ENCODE results near the gene PUM1. TPM values are rescaled to one million over a fixed set of nuclear protein-coding genes. Genes with fewer than 3 reads are reported as not detected.
"Not testable (repeated sequence)": the region's sequence is repeated elsewhere in the genome, so short reads cannot be mapped to it uniquely, and the experiment has no call there.

Gene PUM1
- total and polyA plus RNA-seq, 5 experiments from 2014 or later, result 94.0 to 189 (median 126) TPM

DNA sequence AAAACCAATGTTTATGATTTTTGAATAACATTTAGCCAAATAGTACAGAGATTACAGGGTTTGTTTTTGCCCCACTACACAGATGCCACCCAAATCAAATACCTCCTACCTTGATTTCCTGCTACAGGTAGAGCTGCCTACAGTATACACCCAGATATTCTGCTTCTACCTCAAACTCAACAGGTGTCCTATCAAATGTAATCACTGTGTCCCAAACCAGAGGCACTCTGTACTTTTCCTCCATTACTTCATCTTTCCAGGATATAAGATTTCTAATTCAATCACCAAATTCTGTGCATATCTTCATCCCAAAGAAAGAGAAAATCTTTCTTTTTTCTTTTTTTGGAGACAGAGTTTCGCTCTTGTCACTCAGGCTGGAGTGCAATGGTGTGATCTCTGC is 9.6 kb downstream of the PUM1 start:
- peaks cover 5 to 81% (median 17%) of the 10 kb centered on the region in 3 donors for H3K36me3 Mint-ChIP-seq
- H3K9me3 Mint-ChIP-seq, result no peaks in the 10 kb centered on the region
- POLR2A ChIA-PET, result no interaction called here
- peak overlapping the region; percentile 27 to 76 (median 61) for H3K4me3 Mint-ChIP-seq
- no peak for ATAC-seq
- no peak for DNase-seq
- H3K27me3 Mint-ChIP-seq, result no peaks in the 10 kb centered on the region
- H3K27ac Mint-ChIP-seq, result peak overlapping the region in 8 of 10 donors; percentile 5 to 73 (median 46)
- H3K4me1 Mint-ChIP-seq, result peaks cover 22 to 84% (median 72%) of the 10 kb centered on the region in 4 donors

- Mint-ChIP-seq H3K4me1 (peaks cover 22 to 84% (median 72%) of the 10 kb centered on the region in 4 donors), H3K36me3 (peaks cover 5 to 85% (median 17%) of the 10 kb centered on the region in 3 donors), H3K27ac (peak overlapping the region in 8 of 10 donors; percentile 24 to 76 (median 64)), H3K4me3 (peak overlapping the region in 9 of 10 donors; percentile 27 to 76 (median 61)), H3K9me3 (no peaks in the 10 kb centered on the region), H3K27me3 (no peaks in the 10 kb centered on the region)
- POLR2A ChIA-PET, result no interaction called here
- DNase-seq (no peak), ATAC-seq (no peak)
These were observed 10.0 kb downstream of the PUM1 start for GRCh38 chr1:31055501-31055900.

DNA sequence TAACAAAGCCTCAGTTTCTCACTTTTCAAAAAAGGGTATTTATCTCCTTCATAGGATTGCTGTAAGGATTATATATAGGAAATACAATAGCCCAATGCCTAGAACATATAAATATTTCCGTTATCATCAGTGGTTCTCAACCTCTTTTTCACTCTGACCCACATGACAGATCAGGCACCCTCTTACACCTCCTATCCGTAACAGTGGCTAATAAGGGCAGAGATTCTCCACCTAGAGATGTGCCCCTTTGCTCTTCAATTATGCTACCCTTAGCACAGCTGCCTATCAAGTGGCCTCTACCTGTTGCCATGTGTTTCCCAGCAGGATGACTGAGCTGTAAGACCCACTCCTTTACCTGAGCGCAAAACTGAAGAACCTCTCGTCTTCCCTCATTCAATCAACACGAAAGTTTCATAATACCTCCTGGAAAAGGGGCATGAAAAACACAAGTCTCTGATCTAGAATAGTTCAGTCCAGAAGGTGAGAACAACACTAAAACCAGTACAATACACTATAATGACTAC is 10.5 kb downstream of the PUM1 start:
- POLR2A ChIA-PET, result no interaction called here
- DNase-seq, result no peak
- peak overlapping the region in 9 of 10 donors; percentile 1 to 72 (median 53) for H3K4me3 Mint-ChIP-seq
- H3K36me3 Mint-ChIP-seq, result peaks cover 5 to 88% (median 19%) of the 10 kb centered on the region in 3 donors
- H3K9me3 Mint-ChIP-seq, result no peaks in the 10 kb centered on the region
- H3K27ac Mint-ChIP-seq, result peak overlapping the region; percentile 3 to 76 (median 64)
- ATAC-seq, result no peak
- H3K4me1 Mint-ChIP-seq, result peaks cover 22 to 85% (median 73%) of the 10 kb centered on the region in 4 donors
- H3K27me3 Mint-ChIP-seq, result no peaks in the 10 kb centered on the region

GRCh38 chr1:31054349-31054748 is 11.2 kb downstream of the PUM1 start:
- Mint-ChIP-seq H3K27ac (peak overlapping the region in 7 of 10 donors; percentile 1 to 42 (median 21)), H3K4me3 (peak overlapping the region in 7 of 10 donors; percentile 12 to 72 (median 32)), H3K4me1 (peaks cover 22 to 81% (median 71%) of the 10 kb centered on the region in 4 donors), H3K9me3 (no peaks in the 10 kb centered on the region), H3K36me3 (peaks cover 5 to 88% (median 19%) of the 10 kb centered on the region in 3 donors), H3K27me3 (no peaks in the 10 kb centered on the region)
- POLR2A ChIA-PET, result interaction anchor here (0.7 kb wide), 1 partner anchor 68 kb away, joined by 7 read pairs; no protein-coding TSS in a partner anchor
- ATAC-seq, result no peak
- DNase-seq, result no peak

DNA sequence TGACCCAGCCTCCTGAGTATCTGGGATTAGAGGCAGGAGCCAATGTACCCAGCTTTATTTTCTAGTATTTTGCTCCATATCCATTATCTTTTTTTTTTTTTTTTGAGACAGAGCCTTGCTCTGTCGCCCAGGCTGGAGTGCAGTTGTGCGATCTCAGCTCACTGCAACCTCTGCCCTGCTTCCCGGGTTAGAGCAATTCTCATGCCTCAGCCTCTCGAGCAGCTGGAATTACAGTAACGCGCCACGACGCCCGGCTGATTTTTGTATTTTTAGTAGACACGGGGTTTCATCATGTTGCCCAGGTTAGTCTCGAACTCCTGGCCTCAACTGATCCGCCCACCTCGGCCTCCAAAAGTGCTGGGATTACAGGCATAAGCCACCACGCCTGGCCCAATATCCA is 12.9 kb downstream of the PUM1 start:
- POLR2A ChIA-PET, result interaction anchor here (0.6 kb wide), 2 partner anchors 31 to 145 kb away, joined by 3 read pairs; no protein-coding TSS in a partner anchor
- peaks cover 15 to 76% (median 61%) of the 10 kb centered on the region in 4 donors for H3K4me1 Mint-ChIP-seq
- peak overlapping the region in 2 of 10 donors; percentile 7 to 60 for H3K4me3 Mint-ChIP-seq

DNA sequence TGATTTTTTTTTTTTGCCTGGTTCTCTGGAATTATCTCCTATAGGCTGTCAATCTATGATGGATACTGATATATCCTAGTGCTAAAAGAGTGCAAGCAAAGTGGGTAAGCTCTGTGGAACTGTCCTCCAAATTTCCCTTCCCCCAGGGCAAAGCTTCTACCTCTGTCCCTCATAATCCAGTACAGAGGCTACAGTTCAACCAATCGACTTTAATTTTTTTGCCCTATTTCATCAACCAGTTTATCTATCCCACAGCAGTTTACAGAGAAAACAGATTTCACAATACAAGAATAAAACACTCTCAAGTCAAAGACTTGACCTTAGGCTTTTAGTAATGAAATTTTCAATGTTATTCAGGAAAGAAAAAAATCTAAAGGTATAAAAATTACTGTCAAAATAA is 13.9 kb downstream of the PUM1 start:
- DNase-seq (no peak), ATAC-seq (no peak)
- H3K4me1 Mint-ChIP-seq, result peaks cover 19 to 82% (median 65%) of the 10 kb centered on the region in 4 donors
- H3K27ac Mint-ChIP-seq, result peak overlapping the region in 3 of 10 donors; percentile 35 to 67 (median 45)
- peaks cover 0 to 81% (median 7%) of the 10 kb centered on the region in 3 donors for H3K36me3 Mint-ChIP-seq
- H3K4me3 Mint-ChIP-seq, result peak overlapping the region in 4 of 10 donors; percentile 3 to 41 (median 18)
- no peaks in the 10 kb centered on the region for H3K9me3 Mint-ChIP-seq
- POLR2A ChIA-PET, result interaction anchor here (0.6 kb wide), 1 partner anchor 13 kb away, joined by 3 read pairs; no protein-coding TSS in a partner anchor
- H3K27me3 Mint-ChIP-seq, result no peaks in the 10 kb centered on the region

More for the DNA sequence above, 12.9 kb downstream of the PUM1 start:
- not testable (repeated sequence) for H3K9me3 Mint-ChIP-seq, DNase-seq, ATAC-seq, H3K27me3 Mint-ChIP-seq
- peak overlapping the region in 2 of 10 donors; percentile 35 to 37 for H3K27ac Mint-ChIP-seq
- H3K36me3 Mint-ChIP-seq, result peaks cover 0 to 81% (median 7%) of the 10 kb centered on the region in 3 donors

DNA sequence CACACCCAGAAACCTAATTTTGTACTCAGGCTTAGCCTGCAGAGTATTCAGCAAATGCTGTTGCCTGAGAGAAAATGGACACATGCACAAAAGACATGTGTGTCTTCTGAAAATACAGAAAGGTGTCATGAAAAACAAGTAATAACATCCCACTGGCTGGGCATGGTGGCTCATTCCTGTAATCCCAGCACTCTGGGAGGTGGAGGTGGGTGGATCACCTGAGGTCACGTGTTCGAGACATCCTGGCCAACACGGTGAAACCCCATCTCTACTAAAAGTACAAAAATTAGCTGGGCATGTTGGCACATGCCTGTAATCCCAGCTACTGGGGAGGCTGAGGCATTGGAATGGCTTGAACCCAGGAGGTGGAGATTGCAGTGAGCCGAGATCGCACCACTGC is 18.0 kb downstream of the PUM1 start:
- ATAC-seq, H3K27me3 Mint-ChIP-seq, POLR2A ChIA-PET, DNase-seq, H3K9me3 Mint-ChIP-seq: not testable (repeated sequence)
- H3K27ac Mint-ChIP-seq, result peak overlapping the region in 1 of 10 donors; percentile 41
- H3K36me3 Mint-ChIP-seq, result peaks cover 4 to 81% (median 16%) of the 10 kb centered on the region in 3 donors
- H3K4me1 Mint-ChIP-seq, result peaks cover 8 to 65% (median 54%) of the 10 kb centered on the region in 4 donors
- peak overlapping the region in 1 of 10 donors; percentile 24 for H3K4me3 Mint-ChIP-seq

- DNase-seq, result no peak
- Mint-ChIP-seq H3K4me3 (peak overlapping the region in 2 of 10 donors; percentile 1 to 23), H3K36me3 (peaks cover 4 to 68% (median 22%) of the 10 kb centered on the region in 3 donors), H3K9me3 (no peaks in the 10 kb centered on the region), H3K27me3 (no peaks in the 10 kb centered on the region), H3K27ac (peak overlapping the region in 1 of 10 donors; percentile 3), H3K4me1 (peaks cover 16 to 66% (median 54%) of the 10 kb centered on the region in 4 donors)
- POLR2A ChIA-PET, result no interaction called here
- ATAC-seq, result no peak
These were observed 21.9 kb downstream of the PUM1 start for GRCh38 chr1:31043631-31044030.

DNA sequence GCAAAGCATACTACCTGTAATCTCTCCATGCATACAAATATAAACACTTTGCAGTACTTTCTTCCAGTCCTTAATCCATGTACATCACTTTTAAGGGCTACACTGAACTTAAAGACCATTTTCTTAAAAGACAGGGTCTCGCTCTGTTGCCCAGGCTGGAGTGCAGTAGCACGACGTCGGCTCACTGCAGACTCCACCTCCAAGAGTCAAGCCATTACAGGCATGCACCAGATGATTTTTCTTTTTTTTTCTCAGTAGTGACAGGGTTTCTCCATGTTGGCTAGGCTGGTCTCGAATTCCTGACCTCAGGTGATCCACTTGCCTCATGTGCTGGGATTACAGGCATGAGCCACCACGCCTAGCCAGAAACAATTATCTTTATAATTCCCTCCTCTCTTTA is 22.9 kb downstream of the PUM1 start:
- POLR2A ChIA-PET, result no interaction called here
- no peak for DNase-seq
- Mint-ChIP-seq H3K27me3 (no peaks in the 10 kb centered on the region), H3K4me1 (peaks cover 19 to 70% (median 60%) of the 10 kb centered on the region in 4 donors), H3K36me3 (peaks cover 4 to 73% (median 27%) of the 10 kb centered on the region in 3 donors), H3K27ac (peak overlapping the region in 2 of 10 donors; percentile 5 to 27), H3K4me3 (peak overlapping the region in 7 of 10 donors; percentile 4 to 50 (median 23)), H3K9me3 (no peaks in the 10 kb centered on the region)
- ATAC-seq, result no peak

- POLR2A ChIA-PET, result no interaction called here
- H3K4me3 Mint-ChIP-seq, result peak overlapping the region in 4 of 10 donors; percentile 3 to 39 (median 8)
- H3K27me3 Mint-ChIP-seq, result no peaks in the 10 kb centered on the region
- ATAC-seq, result no peak
- no peaks in the 10 kb centered on the region for H3K9me3 Mint-ChIP-seq
- H3K27ac Mint-ChIP-seq, result peak overlapping the region in 1 of 10 donors; percentile 56
- no peak for DNase-seq
- peaks cover 19 to 70% (median 59%) of the 10 kb centered on the region in 4 donors for H3K4me1 Mint-ChIP-seq
- H3K36me3 Mint-ChIP-seq, result peaks cover 4 to 74% (median 32%) of the 10 kb centered on the region in 3 donors
These were observed 24.0 kb downstream of the PUM1 start for GRCh38 chr1:31041529-31041928.

GRCh38 chr1:31040038-31040437 is 25.5 kb downstream of the PUM1 start:
- H3K4me3 Mint-ChIP-seq, result peak overlapping the region in 2 of 10 donors; percentile 19 to 37
- H3K27me3 Mint-ChIP-seq, result no peaks in the 10 kb centered on the region
- peaks cover 4 to 74% (median 30%) of the 10 kb centered on the region in 3 donors for H3K36me3 Mint-ChIP-seq
- ATAC-seq (no peak), DNase-seq (no peak)
- H3K4me1 Mint-ChIP-seq, result peaks cover 19 to 72% (median 67%) of the 10 kb centered on the region in 4 donors
- peak overlapping the region in 5 of 10 donors; percentile 13 to 54 (median 24) for H3K27ac Mint-ChIP-seq
- POLR2A ChIA-PET, result no interaction called here
- no peaks in the 10 kb centered on the region for H3K9me3 Mint-ChIP-seq

DNA sequence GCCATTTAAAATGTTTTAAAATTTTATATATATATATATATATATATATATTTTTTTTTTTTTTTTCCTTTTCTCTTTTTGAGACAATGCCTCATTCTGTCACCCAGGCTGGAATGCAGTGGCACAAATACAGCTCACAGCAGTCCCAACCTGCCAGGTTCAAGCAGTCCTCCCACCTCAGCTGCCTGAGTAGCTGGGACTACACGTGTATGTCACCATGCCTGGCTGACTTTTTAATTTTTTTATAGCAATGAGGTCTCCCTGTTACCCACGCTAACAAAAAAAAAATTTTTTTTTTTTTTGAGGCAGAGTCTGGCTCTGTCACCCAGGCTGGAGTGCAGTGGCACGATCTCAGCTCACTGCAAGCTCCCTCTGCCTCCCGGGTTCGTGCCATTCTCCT is 26.6 kb downstream of the PUM1 start:
- H3K9me3 Mint-ChIP-seq, POLR2A ChIA-PET, H3K27me3 Mint-ChIP-seq, DNase-seq, ATAC-seq: not testable (repeated sequence)
- peak overlapping the region in 1 of 10 donors; percentile 1 for H3K4me3 Mint-ChIP-seq
- H3K36me3 Mint-ChIP-seq, result peaks cover 4 to 72% (median 29%) of the 10 kb centered on the region in 3 donors
- peak overlapping the region in 1 of 10 donors; percentile 32 for H3K27ac Mint-ChIP-seq
- peaks cover 24 to 83% (median 73%) of the 10 kb centered on the region in 4 donors for H3K4me1 Mint-ChIP-seq

- Mint-ChIP-seq H3K36me3 (peaks cover 0 to 71% (median 23%) of the 10 kb centered on the region in 3 donors), H3K4me3 (peak overlapping the region in 2 of 10 donors; percentile 1 to 12), H3K27ac (peak overlapping the region in 1 of 10 donors; percentile 34), H3K27me3 (no peaks in the 10 kb centered on the region), H3K9me3 (no peaks in the 10 kb centered on the region), H3K4me1 (peaks cover 26 to 85% (median 70%) of the 10 kb centered on the region in 4 donors)
- DNase-seq, result no peak
- ATAC-seq, result no peak
- POLR2A ChIA-PET, result interaction anchor here (0.6 to 0.7 kb wide), 2 partner anchors 13 to 70 kb away, joined by 3 to 4 read pairs; no protein-coding TSS in a partner anchor
These were observed 27.2 kb downstream of the PUM1 start for GRCh38 chr1:31038360-31038759.
